Panc1 (cell line): ENCODE measurements around the gene NUDT2.

Experiments
- POLR2AphosphoS5 ChIP-seq: IDR thresholded peaks from 2 replicates; pipeline ENCODE4 v1.6.1; 2012; ENCODE audit warnings: mild to moderate bottlenecking, low read depth, low read length, moderate library complexity
- TCF7L2 ChIP-seq: IDR thresholded peaks from 2 replicates; pipeline ENCODE4 v1.6.1; 2011; ENCODE audit warnings: mild to moderate bottlenecking, low read depth, low read length, inconsistent platforms
- TF ChIP-seq, protein P1 (sequence below): fragments of 450-650 bp; IDR thresholded peaks from 2 replicates; pipeline ENCODE4 v1.5.1; 2017; ENCODE audit warnings: mild to moderate bottlenecking
- TF ChIP-seq, protein P2 (sequence below), 2 experiments: IDR thresholded peaks; 2 replicates each; pipeline ENCODE4 v1.6.1; 2011 to 2012; ENCODE audit warnings: low read depth in 2 of 2, control low read depth in 1 of 2, low read length in 1 of 2, mild to moderate bottlenecking in 1 of 2, moderate library complexity in 1 of 2; ENCODE audit not compliant: insufficient read depth in 1 of 2

DNA sequence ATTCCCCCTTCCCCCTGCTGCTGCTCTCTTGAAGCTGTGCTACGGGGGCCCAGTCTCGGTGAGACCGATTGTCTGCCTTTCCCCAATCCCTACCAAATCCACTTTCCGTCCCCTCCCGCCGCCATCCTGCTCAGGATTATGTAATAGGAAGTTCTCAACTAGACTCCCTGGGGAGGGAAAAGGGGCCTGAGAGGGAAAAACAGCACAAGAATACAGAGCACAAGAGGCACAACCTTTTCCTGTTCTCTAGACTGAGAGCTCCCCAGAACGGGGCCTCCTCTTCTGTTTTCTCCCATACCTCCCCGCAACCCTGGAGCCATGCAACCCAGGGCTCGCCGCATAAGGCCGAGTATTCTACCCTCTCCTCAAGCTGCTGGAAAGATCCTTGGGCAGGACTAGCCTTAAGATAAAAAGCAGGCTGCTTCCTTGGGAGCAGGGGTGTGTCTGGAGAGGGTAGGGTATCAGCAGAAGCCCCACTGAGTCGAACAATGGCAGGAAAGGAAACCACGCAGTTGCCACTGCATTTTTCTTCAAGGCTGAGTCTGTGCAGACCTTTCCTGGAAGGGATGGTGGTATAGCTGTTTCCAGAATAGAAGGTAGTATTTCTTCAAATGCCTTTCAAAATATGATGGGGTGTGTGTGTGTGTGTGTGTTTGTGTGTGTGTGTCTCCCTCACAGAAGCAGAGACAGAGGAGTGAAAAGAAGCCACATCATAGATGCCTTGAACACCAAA lies 34.4 kb downstream of the NUDT2 start:
- TF ChIP-seq, protein P1, sequence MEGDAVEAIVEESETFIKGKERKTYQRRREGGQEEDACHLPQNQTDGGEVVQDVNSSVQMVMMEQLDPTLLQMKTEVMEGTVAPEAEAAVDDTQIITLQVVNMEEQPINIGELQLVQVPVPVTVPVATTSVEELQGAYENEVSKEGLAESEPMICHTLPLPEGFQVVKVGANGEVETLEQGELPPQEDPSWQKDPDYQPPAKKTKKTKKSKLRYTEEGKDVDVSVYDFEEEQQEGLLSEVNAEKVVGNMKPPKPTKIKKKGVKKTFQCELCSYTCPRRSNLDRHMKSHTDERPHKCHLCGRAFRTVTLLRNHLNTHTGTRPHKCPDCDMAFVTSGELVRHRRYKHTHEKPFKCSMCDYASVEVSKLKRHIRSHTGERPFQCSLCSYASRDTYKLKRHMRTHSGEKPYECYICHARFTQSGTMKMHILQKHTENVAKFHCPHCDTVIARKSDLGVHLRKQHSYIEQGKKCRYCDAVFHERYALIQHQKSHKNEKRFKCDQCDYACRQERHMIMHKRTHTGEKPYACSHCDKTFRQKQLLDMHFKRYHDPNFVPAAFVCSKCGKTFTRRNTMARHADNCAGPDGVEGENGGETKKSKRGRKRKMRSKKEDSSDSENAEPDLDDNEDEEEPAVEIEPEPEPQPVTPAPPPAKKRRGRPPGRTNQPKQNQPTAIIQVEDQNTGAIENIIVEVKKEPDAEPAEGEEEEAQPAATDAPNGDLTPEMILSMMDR: no peak
- TF ChIP-seq, protein P2, sequence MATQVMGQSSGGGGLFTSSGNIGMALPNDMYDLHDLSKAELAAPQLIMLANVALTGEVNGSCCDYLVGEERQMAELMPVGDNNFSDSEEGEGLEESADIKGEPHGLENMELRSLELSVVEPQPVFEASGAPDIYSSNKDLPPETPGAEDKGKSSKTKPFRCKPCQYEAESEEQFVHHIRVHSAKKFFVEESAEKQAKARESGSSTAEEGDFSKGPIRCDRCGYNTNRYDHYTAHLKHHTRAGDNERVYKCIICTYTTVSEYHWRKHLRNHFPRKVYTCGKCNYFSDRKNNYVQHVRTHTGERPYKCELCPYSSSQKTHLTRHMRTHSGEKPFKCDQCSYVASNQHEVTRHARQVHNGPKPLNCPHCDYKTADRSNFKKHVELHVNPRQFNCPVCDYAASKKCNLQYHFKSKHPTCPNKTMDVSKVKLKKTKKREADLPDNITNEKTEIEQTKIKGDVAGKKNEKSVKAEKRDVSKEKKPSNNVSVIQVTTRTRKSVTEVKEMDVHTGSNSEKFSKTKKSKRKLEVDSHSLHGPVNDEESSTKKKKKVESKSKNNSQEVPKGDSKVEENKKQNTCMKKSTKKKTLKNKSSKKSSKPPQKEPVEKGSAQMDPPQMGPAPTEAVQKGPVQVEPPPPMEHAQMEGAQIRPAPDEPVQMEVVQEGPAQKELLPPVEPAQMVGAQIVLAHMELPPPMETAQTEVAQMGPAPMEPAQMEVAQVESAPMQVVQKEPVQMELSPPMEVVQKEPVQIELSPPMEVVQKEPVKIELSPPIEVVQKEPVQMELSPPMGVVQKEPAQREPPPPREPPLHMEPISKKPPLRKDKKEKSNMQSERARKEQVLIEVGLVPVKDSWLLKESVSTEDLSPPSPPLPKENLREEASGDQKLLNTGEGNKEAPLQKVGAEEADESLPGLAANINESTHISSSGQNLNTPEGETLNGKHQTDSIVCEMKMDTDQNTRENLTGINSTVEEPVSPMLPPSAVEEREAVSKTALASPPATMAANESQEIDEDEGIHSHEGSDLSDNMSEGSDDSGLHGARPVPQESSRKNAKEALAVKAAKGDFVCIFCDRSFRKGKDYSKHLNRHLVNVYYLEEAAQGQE (IDR thresholded peaks at IDR 0.05; ENCODE audit: insufficient read depth in 1 of 2, low read depth in 2 of 2, low read length in 1 of 2): no peak
- TF ChIP-seq TCF7L2 (no peak), POLR2AphosphoS5 (no peak)
